H1 (cell line): ENCODE data around the gene TUT7.

Experiments
- CEBPB ChIP-seq: IDR thresholded peaks from 2 replicates; pipeline ENCODE4 v1.6.1; 2012; ENCODE audit warnings: low read depth, low read length
- POLR2AphosphoS5 ChIP-seq: IDR thresholded peaks from 2 replicates; pipeline ENCODE4 v1.6.1; 2011; ENCODE audit warnings: low read depth, low read length
- TAF1 ChIP-seq: IDR thresholded peaks from 2 replicates; pipeline ENCODE4 v1.6.1; 2011; ENCODE audit warnings: mild to moderate bottlenecking, low read depth, low read length
- TEAD4 ChIP-seq: IDR thresholded peaks from 2 replicates; pipeline ENCODE4 v1.6.1; 2012; ENCODE audit warnings: low read depth, low read length, inconsistent platforms, mixed read lengths
- TF ChIP-seq, protein P1 (sequence below): IDR thresholded peaks from 2 replicates; pipeline ENCODE4 v1.6.1; 2011; ENCODE audit warnings: low read length, improper control_type of control experiment
- TF ChIP-seq, protein P2 (sequence below): IDR thresholded peaks from 2 replicates; pipeline ENCODE4 v1.6.1; 2012; ENCODE audit warnings: inconsistent platforms

DNA sequence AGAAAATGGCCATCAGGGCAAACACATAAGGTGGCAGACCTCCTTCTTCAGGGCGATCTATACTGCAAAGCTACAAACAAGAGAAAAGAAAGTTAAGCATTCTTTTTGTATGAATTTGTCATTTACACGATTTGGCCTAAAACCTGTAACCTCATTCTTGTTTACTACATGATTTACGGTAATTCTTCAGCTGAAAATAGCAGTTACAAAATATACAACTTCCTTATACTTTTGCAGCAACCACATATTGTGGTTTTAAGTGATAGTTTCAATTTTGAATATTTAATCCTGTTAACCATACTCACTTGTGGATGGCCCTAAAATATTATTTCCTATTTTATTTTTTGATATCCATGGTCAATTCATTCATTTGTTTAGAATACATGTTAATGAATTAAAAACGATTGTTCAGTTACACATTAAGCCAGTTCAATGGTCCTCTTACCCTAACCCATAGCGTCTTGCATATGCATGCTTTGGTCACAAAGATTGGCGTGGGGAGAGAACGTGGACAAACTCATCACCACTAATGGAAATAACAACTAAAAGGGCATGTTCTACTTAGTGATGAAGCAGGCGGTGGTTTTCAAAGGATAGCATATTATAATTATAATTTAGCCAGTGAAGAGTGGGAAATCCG lies 16.6 kb downstream of the TUT7 start:
- TF ChIP-seq TEAD4 (no peak), POLR2AphosphoS5 (no peak), TAF1 (no peak), CEBPB (no peak)
- TF ChIP-seq, protein P1, sequence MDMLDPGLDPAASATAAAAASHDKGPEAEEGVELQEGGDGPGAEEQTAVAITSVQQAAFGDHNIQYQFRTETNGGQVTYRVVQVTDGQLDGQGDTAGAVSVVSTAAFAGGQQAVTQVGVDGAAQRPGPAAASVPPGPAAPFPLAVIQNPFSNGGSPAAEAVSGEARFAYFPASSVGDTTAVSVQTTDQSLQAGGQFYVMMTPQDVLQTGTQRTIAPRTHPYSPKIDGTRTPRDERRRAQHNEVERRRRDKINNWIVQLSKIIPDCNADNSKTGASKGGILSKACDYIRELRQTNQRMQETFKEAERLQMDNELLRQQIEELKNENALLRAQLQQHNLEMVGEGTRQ: no peak
- TF ChIP-seq, protein P2, sequence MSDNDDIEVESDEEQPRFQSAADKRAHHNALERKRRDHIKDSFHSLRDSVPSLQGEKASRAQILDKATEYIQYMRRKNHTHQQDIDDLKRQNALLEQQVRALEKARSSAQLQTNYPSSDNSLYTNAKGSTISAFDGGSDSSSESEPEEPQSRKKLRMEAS: no peak
